Stimulated activated CD8-positive, alpha-beta memory T cell treated with anti-CD3 and anti-CD28 coated beads, Interleukin-4, amount 100 ng/mL, for 4 hours (primary cell): ENCODE results near the gene KRTAP10-8.
A peak's percentile ranks its signal among the peaks of the same experiment; 100 is the strongest.
"Not testable (repeated sequence)": the region's sequence is repeated elsewhere in the genome, so short reads cannot be mapped to it uniquely, and the experiment has no call there.

Experiments used
- DNase-seq, 2 donors: peaks; one replicate each; pipeline ENCODE4 v3.0.0-alpha.2; 2020; ENCODE audit warnings: low read depth in 2 of 2, low spot score in 1 of 2

KRTAP10-8 gene

GRCh38 chr21:44616591-44616926, 4.7 kb downstream of the KRTAP10-8 start:
- no peak for DNase-seq

GRCh38 chr21:44617071-44617501, 5.2 kb downstream of the KRTAP10-8 start:
- DNase-seq, result no peak

- no peak for DNase-seq
Measured at GRCh38 chr21:44618504-44618903, 6.6 kb downstream of the KRTAP10-8 start.

GRCh38 chr21:44618909-44619308, 7.0 kb downstream of the KRTAP10-8 start:
- peak; percentile 31 to 38 for DNase-seq

GRCh38 chr21:44619886-44620285, 8.0 kb downstream of the KRTAP10-8 start:
- DNase-seq, result no peak

GRCh38 chr21:44623575-44623974, 11.7 kb downstream of the KRTAP10-8 start:
- no peak for DNase-seq

GRCh38 chr21:44625756-44626155, 13.9 kb downstream of the KRTAP10-8 start:
- DNase-seq, result no peak

- DNase-seq, result no peak
Measured at GRCh38 chr21:44626262-44626661, 14.4 kb downstream of the KRTAP10-8 start.

- no peak for DNase-seq
Measured at GRCh38 chr21:44626673-44627143, 14.8 kb downstream of the KRTAP10-8 start, which contains the start of gene KRTAP10-9. Gene KRTAP10-9 (plus strand): TSS chr21:44627093. CDS start chr21:44627172, 79 bp downstream.

- not testable (repeated sequence) for DNase-seq
Measured at GRCh38 chr21:44627181-44627822, 15.4 kb downstream of the KRTAP10-8 start.

- not testable (repeated sequence) for DNase-seq
Measured at GRCh38 chr21:44627831-44628233, 16.0 kb downstream of the KRTAP10-8 start.

GRCh38 chr21:44628707-44629391, 17.0 kb downstream of the KRTAP10-8 start:
- DNase-seq, result no peak

GRCh38 chr21:44630440-44630839, 18.6 kb downstream of the KRTAP10-8 start:
- no peak for DNase-seq

- DNase-seq, result no peak
Measured at GRCh38 chr21:44632067-44632466, 20.2 kb downstream of the KRTAP10-8 start.

- no peak for DNase-seq
Measured at GRCh38 chr21:44636209-44637017, 24.5 kb downstream of the KRTAP10-8 start.

- DNase-seq, result no peak
Measured at GRCh38 chr21:44637018-44637850, 25.4 kb downstream of the KRTAP10-8 start, which contains the start of gene KRTAP10-10. Gene KRTAP10-10 (plus strand): TSS chr21:44637356. CDS start chr21:44637418, 62 bp downstream.

- DNase-seq, result not testable (repeated sequence)
Measured at GRCh38 chr21:44637851-44638348, 26.0 kb downstream of the KRTAP10-8 start.

- not testable (repeated sequence) for DNase-seq
Measured at GRCh38 chr21:44638506-44639330, 26.8 kb downstream of the KRTAP10-8 start.

GRCh38 chr21:44639331-44639655, 27.4 kb downstream of the KRTAP10-8 start:
- no peak for DNase-seq

GRCh38 chr21:44640761-44641160, 28.9 kb downstream of the KRTAP10-8 start:
- no peak for DNase-seq
